Tibial artery (tissue), 4 donors: ENCODE results near the gene APRT.

Source experiments
- DNase-seq, 2 donors: peaks; one replicate each; pipeline ENCODE4 v3.0.0-alpha.2; 2019
- H3K27ac ChIP-seq, 2 donors: fragments of 200-600 bp; sonication (generic) in 1 of 2; 1 replicate in 1 of 2; 2 replicates in 1 of 2; pipeline ENCODE4 v1.5.1; 2018 to 2019; ENCODE audit warnings: mild to moderate bottlenecking in 1 of 2
- H3K27me3 ChIP-seq, 2 donors: fragments of 200-600 bp; sonication (generic) in 1 of 2; one replicate each; pipeline versions ENCODE4 v1.5.1 to v1.6.0; 2016 to 2019
- H3K36me3 ChIP-seq, 3 donors: fragments of 200-600 bp; sonication (generic) in 2 of 3; one replicate each; pipeline ENCODE4 v1.5.1; 2016 to 2019; ENCODE audit warnings: mild to moderate bottlenecking in 2 of 3
- H3K4me1 ChIP-seq, 4 donors: fragments of 200-600 bp; sonication (generic) in 2 of 4; 1 replicate in 3 of 4; 2 replicates in 1 of 4; pipeline ENCODE4 v1.5.1; 2016 to 2019
- H3K4me3 ChIP-seq, 2 donors: fragments of 200-600 bp; sonication (generic) in 1 of 2; 1 replicate in 1 of 2; 2 replicates in 1 of 2; pipeline ENCODE4 v1.5.1; 2018 to 2019; ENCODE audit warnings: mild to moderate bottlenecking in 2 of 2
- H3K9me3 ChIP-seq, 3 donors: fragments of 200-600 bp; sonication (generic) in 1 of 3; one replicate each; pipeline ENCODE4 v1.5.1; 2016 to 2019
- intact Hi-C: fragments of 100-400 bp; cut with DNase I; formaldehyde crosslinking; loops from one replicate; pipeline ENCODE4 v1.15.0; 2023; ENCODE audit warnings: low total_unique reads
- TF ChIP-seq, protein P1 (sequence below), 2 experiments: fragments of 200-600 bp in 1 of 2; fragments of 450-650 bp in 1 of 2; IDR thresholded peaks; one replicate each; pipeline ENCODE4 v1.5.1; 2017 to 2019; ENCODE audit warnings: antibody characterized with exemption in 2 of 2, mild to moderate bottlenecking in 1 of 2, moderate library complexity in 1 of 2

The APRT gene

DNA sequence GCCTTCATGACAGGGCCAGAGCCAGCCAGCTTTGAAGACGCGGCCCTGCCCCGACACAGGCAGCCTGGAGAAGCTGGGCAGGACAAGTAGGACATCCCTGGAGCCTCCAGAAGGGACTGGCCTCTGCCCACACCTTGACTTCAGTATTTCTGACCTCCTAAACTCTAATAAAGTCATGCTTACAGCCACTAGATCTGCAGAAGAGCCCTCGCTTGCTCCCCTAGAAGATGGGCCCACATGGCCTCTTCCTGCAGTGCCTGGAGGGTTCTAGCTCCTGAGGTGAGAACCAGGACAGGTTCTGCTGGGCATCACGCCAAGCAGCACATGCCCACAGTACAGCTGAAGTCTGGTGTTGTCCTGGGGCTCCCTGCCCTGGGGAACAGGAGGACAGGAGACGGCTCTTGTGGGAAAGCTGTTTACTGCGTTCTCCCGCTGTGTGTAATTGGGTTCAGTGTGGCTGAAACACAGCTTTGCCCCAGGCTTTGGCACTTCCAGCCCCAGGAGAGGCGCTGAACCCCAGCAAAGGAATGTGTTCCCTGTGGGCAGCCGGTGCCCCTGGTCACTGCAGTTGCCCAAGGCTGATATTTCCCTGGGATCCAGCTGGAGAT is 2.6 kb downstream of the APRT start:
- H3K4me1 ChIP-seq: peaks cover 0 to 40% (median 33%) of the 10 kb centered on the region in 4 donors

DNA sequence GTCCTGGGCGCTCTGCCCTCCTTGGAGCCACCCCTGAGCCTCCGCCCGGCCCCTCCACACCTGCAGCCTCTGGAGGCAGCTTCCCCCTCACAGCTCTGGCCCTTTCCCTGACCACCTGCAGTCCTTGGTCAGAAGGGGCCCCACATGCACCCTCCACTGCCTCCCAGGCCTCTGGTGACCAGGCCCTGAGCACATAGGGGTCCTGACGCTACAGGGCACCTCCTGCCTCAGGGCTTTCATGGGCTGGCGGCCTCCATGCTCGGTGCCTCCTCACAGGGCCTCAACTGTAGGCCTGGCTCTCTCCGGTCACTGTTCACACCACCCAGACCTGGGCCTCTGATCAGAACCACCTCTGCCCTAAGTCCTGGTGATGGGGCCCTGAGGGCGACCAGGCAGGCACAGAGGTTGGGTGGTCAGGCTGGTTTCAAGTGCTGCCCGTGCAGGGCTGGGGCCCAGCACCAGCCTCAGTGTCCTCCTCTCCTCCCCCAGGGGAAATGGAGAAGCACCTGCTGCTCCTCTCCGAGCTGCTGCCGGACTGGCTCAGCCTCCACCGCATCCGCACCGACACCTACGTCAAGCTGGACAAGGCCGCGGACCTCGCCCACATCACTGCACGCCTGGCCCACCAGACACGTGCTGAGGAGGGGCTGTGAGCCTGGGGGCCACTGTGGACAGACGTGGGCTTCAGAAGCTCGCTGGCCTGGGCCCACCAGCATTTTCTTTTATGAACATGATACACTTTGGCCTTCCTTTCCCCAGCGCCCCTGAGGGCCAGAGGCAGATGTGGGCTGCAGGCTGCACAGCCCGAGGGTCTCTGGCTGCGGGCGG is 3.9 kb downstream of the APRT start:
- Histone ChIP-seq H3K36me3 (peaks cover 0 to 32% (median 13%) of the 10 kb centered on the region in 3 donors), H3K4me1 (peaks cover 0 to 42% (median 31%) of the 10 kb centered on the region in 4 donors), H3K9me3 (no peaks in the 10 kb centered on the region), H3K27ac (no peak overlapping the region), H3K27me3 (no peaks in the 10 kb centered on the region), H3K4me3 (no peak overlapping the region)
- intact Hi-C loops: no loop called here
- TF ChIP-seq, protein P1, sequence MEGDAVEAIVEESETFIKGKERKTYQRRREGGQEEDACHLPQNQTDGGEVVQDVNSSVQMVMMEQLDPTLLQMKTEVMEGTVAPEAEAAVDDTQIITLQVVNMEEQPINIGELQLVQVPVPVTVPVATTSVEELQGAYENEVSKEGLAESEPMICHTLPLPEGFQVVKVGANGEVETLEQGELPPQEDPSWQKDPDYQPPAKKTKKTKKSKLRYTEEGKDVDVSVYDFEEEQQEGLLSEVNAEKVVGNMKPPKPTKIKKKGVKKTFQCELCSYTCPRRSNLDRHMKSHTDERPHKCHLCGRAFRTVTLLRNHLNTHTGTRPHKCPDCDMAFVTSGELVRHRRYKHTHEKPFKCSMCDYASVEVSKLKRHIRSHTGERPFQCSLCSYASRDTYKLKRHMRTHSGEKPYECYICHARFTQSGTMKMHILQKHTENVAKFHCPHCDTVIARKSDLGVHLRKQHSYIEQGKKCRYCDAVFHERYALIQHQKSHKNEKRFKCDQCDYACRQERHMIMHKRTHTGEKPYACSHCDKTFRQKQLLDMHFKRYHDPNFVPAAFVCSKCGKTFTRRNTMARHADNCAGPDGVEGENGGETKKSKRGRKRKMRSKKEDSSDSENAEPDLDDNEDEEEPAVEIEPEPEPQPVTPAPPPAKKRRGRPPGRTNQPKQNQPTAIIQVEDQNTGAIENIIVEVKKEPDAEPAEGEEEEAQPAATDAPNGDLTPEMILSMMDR (IDR thresholded peaks at IDR 0.05): no peak
- DNase-seq: peak in 1 of 2 donors; percentile 61

More for the DNA sequence above, 2.6 kb downstream of the APRT start:
- H3K27ac ChIP-seq: no peak overlapping the region
- DNase-seq: peak in 1 of 2 donors; percentile 61
- intact Hi-C loops: no loop called here
- H3K36me3 ChIP-seq: peaks cover 0 to 32% (median 13%) of the 10 kb centered on the region in 3 donors
- H3K27me3 ChIP-seq: no peaks in the 10 kb centered on the region
- no peak overlapping the region for H3K4me3 ChIP-seq
- TF ChIP-seq, protein P1 (IDR thresholded peaks at IDR 0.05): no peak
- H3K9me3 ChIP-seq: no peaks in the 10 kb centered on the region

DNA sequence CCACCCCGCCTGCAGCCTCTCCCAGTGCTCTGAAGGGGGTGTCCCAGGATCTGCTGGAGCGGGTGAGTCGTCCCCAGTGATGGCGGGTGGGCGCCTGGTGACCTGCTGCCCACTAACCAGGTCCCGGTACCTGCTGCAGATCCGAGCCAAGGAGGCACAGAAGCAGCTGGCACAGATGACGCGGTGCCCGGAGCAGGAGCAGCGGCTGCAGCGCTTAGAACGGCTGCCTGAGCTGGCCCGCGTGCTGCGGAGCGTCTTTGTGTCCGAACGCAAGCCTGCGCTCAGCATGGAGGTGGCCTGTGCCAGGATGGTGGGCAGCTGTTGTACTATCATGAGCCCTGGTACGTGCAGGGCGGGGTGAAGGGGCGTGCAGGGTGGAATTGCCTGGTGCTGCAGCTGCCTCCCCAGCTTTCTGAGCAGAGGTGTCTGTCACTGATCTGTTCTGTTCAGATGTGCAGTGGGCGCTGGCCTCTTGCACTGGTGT is 4.5 kb downstream of the APRT start:
- intact Hi-C loops: no loop called here
- Histone ChIP-seq H3K36me3 (peaks cover 0 to 32% (median 13%) of the 10 kb centered on the region in 3 donors), H3K27ac (no peak overlapping the region), H3K4me3 (no peak overlapping the region), H3K9me3 (no peaks in the 10 kb centered on the region), H3K27me3 (no peaks in the 10 kb centered on the region), H3K4me1 (peaks cover 0 to 38% (median 31%) of the 10 kb centered on the region in 4 donors)
- TF ChIP-seq, protein P1 (IDR thresholded peaks at IDR 0.05): no peak
- DNase-seq: peak in 1 of 2 donors; percentile 55

DNA sequence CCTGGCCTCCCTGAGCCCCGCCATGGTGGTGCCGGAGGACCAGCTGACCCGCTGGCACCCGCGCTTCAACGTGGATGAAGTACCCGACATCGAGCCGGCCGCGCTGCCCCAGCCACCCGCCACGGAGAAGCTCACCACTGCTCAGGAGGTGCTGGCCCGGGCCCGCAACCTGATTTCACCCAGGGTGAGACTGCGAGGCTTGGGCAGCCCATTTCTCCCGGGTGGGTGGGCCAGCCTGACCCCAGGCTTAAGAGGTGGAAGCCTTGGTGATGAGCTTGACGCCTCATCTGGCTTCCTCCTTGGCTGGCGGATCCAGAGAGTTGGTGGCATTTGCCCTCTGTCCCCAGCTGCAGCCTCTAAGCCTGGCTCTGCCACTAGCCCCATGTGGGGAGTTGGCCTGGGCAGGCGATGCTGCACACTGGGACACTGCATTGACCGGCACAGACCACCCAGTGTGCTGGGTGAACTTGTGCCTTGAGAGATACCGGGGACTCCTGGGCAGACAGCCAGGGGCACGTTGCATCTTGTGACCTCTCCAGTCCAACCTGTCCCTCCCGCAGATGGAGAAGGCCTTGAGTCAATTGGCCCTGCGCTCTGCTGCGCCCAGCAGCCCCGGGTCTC is 5.1 kb downstream of the APRT start:
- intact Hi-C loops: no loop called here
- Histone ChIP-seq H3K4me3 (no peak overlapping the region), H3K9me3 (no peaks in the 10 kb centered on the region), H3K4me1 (peaks cover 0 to 42% (median 29%) of the 10 kb centered on the region in 4 donors), H3K36me3 (peaks cover 0 to 32% (median 13%) of the 10 kb centered on the region in 3 donors), H3K27ac (no peak overlapping the region), H3K27me3 (no peaks in the 10 kb centered on the region)
- peak in 1 of 2 donors; percentile 68 for DNase-seq
- TF ChIP-seq, protein P1 (IDR thresholded peaks at IDR 0.05): no peak

DNA sequence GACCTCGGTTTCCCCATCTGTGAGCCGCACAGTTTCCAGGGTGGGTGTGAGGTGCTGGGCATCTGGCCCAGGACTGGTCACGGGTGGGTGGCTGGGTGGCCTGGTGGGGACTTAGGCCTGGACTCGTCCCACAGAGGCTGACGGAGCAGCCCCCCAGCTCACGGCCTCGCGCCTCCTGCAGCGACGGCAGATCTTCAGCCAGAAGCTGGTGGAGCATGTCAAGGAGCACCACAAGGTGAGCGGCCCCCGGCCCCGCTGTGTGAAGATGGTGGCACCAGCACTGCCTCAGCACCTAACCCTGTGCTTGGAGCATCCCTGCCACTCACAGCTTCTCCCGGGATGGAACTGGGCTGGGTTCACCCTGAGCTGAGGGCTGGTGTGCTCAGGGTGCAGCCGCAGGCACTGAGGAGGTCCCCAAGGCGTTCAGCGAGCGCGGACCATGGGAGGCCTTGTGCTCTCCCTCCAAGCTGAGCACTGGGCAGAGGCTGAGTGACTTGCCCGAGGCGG is 5.8 kb downstream of the APRT start:
- H3K4me3 ChIP-seq: no peak overlapping the region
- no peak overlapping the region for H3K27ac ChIP-seq
- H3K4me1 ChIP-seq: peaks cover 0 to 39% (median 28%) of the 10 kb centered on the region in 4 donors
- peaks cover 0 to 32% (median 13%) of the 10 kb centered on the region in 3 donors for H3K36me3 ChIP-seq
- TF ChIP-seq, protein P1 (IDR thresholded peaks at IDR 0.05): no peak
- no peaks in the 10 kb centered on the region for H3K9me3 ChIP-seq
- H3K27me3 ChIP-seq: no peaks in the 10 kb centered on the region
- intact Hi-C loops: no loop called here
- DNase-seq: peak in 1 of 2 donors; percentile 65
